IMR-90 (cell line): Measurements from ENCODE around the gene NFIA.

Experiments
- BHLHE40 ChIP-seq: fragments of 150-350 bp; IDR thresholded peaks from 2 replicates; pipeline ENCODE4 v1.6.1; 2016; ENCODE audit warnings: mild to moderate bottlenecking, low read depth, low read length
- CEBPB ChIP-seq: IDR thresholded peaks from 2 replicates; pipeline ENCODE4 v1.6.1; 2012; ENCODE audit warnings: low read depth, low read length, improper control_type of control experiment
- CHD1 ChIP-seq: IDR thresholded peaks from 2 replicates; pipeline ENCODE4 v1.6.1; 2012; ENCODE audit warnings: low read depth, low read length, improper control_type of control experiment
- MAFK ChIP-seq: IDR thresholded peaks from 2 replicates; pipeline ENCODE4 v1.6.1; 2012; ENCODE audit warnings: low read depth, low read length, improper control_type of control experiment
- NFE2L2 ChIP-seq: fragments of 150-350 bp; IDR thresholded peaks from 2 replicates; pipeline ENCODE4 v1.6.1; 2016; ENCODE audit warnings: low read depth, mild to moderate bottlenecking, low read length
- POLR2A ChIP-seq: IDR thresholded peaks from 2 replicates; pipeline ENCODE4 v1.6.1; 2012; ENCODE audit warnings: mild to moderate bottlenecking, low read depth, low read length
- RAD21 ChIP-seq: IDR thresholded peaks from 2 replicates; pipeline ENCODE4 v1.6.1; 2012; ENCODE audit warnings: low read length, improper control_type of control experiment
- SMC3 ChIP-seq: fragments of 150-350 bp; IDR thresholded peaks from 2 replicates; pipeline ENCODE4 v1.6.1; 2016; ENCODE audit warnings: low read depth, mild to moderate bottlenecking, antibody characterized with exemption, low read length, moderate library complexity
- TF ChIP-seq, protein P1 (sequence below): conservative IDR thresholded peaks from 2 replicates; pipeline ENCODE4 v1.5.1; 2012; ENCODE audit warnings: mild to moderate bottlenecking, low read depth, low read length, improper control_type of control experiment
- TF ChIP-seq, protein P2 (sequence below): fragments of 150-350 bp; IDR thresholded peaks from 2 replicates; pipeline ENCODE4 v1.6.1; 2017; ENCODE audit warnings: mild to moderate bottlenecking, antibody characterized with exemption, low read length, low read depth

DNA sequence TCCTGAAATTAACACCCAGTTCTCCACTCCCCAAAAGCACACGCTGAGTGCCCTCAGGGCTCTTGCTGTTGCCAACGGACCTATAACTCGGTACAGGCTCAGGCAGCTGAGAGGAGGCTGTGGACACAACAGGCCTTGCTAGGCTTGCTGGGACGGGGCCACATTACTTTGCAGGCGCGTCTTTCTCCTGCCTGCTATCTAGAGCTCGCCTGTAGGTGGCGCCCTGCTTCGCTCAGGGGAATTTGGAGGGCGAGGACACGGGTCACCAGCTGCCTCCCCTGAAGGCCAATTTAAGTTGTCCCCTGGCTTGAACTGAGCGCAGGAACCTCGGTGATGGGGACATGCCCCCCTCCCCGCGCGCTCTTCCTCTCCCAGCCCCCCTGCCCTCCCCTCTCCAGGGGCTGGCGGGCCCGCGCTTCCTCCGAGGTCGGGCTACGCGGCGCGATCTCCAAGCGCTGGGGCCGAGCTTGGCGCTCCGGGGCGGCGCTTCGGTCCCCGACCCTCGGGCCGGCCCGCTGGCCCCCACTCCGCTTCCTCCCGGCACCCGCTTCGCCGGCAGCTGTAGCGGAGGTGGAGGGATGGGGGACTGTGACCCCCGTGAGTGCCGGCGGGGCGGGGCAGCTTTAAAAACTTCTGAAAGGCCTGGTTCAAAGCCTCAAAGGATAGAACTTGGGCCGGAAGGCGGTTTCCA is 32.4 kb upstream of the NFIA start:
- TF ChIP-seq POLR2A, result no peak
- TF ChIP-seq, protein P1, sequence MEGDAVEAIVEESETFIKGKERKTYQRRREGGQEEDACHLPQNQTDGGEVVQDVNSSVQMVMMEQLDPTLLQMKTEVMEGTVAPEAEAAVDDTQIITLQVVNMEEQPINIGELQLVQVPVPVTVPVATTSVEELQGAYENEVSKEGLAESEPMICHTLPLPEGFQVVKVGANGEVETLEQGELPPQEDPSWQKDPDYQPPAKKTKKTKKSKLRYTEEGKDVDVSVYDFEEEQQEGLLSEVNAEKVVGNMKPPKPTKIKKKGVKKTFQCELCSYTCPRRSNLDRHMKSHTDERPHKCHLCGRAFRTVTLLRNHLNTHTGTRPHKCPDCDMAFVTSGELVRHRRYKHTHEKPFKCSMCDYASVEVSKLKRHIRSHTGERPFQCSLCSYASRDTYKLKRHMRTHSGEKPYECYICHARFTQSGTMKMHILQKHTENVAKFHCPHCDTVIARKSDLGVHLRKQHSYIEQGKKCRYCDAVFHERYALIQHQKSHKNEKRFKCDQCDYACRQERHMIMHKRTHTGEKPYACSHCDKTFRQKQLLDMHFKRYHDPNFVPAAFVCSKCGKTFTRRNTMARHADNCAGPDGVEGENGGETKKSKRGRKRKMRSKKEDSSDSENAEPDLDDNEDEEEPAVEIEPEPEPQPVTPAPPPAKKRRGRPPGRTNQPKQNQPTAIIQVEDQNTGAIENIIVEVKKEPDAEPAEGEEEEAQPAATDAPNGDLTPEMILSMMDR, result peak; percentile 92
- TF ChIP-seq CHD1, result no peak
- TF ChIP-seq MAFK, result no peak
- TF ChIP-seq, protein P2, sequence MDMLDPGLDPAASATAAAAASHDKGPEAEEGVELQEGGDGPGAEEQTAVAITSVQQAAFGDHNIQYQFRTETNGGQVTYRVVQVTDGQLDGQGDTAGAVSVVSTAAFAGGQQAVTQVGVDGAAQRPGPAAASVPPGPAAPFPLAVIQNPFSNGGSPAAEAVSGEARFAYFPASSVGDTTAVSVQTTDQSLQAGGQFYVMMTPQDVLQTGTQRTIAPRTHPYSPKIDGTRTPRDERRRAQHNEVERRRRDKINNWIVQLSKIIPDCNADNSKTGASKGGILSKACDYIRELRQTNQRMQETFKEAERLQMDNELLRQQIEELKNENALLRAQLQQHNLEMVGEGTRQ, result no peak
- TF ChIP-seq BHLHE40, result no peak
- peak; percentile 81 for TF ChIP-seq RAD21
- no peak for TF ChIP-seq CEBPB
- TF ChIP-seq SMC3, result peak; percentile 71
- no peak for TF ChIP-seq NFE2L2
